Fibroblast of mammary gland (primary cell): Measurements from ENCODE around the gene MAP3K5.

ENCODE experiments used
- DNase-seq: peaks from one replicate; pipeline ENCODE4 v3.0.0-alpha.2; 2010; ENCODE audit warnings: low read depth
- H3K4me3 ChIP-seq: 2 replicates; pipeline ENCODE4 v1.5.1; 2011; ENCODE audit warnings: low read depth, mild to moderate bottlenecking, low read length, moderate library complexity; ENCODE audit not compliant: control insufficient read depth
- CTCF ChIP-seq: conservative IDR thresholded peaks from 2 replicates; pipeline ENCODE4 v1.5.1; 2011; ENCODE audit warnings: low read depth, low read length, inconsistent platforms; ENCODE audit not compliant: control insufficient read depth, insufficient read depth

The MAP3K5 gene

GRCh38 chr6:136579800-136580199 lies 212.5 kb downstream of the MAP3K5 start:
- no peak overlapping the region for H3K4me3 ChIP-seq
- peak; percentile 32 for DNase-seq
- no peak for TF ChIP-seq CTCF

GRCh38 chr6:136576821-136577220 lies 215.5 kb downstream of the MAP3K5 start:
- no peak for TF ChIP-seq CTCF
- DNase-seq: no peak
- no peak overlapping the region for H3K4me3 ChIP-seq

GRCh38 chr6:136571496-136571895 lies 220.8 kb downstream of the MAP3K5 start:
- TF ChIP-seq CTCF: no peak
- no peak for DNase-seq
- H3K4me3 ChIP-seq: no peak overlapping the region

- no peak overlapping the region for H3K4me3 ChIP-seq
- no peak for TF ChIP-seq CTCF
- DNase-seq: no peak
These were observed 221.2 kb downstream of the MAP3K5 start for GRCh38 chr6:136571065-136571464.

- no peak for TF ChIP-seq CTCF
- no peak overlapping the region for H3K4me3 ChIP-seq
- DNase-seq: no peak
These were observed 224.1 kb downstream of the MAP3K5 start for GRCh38 chr6:136568129-136568528.

GRCh38 chr6:136567688-136568087 lies 224.6 kb downstream of the MAP3K5 start:
- H3K4me3 ChIP-seq: no peak overlapping the region
- no peak for TF ChIP-seq CTCF
- no peak for DNase-seq

- TF ChIP-seq CTCF: no peak
- no peak for DNase-seq
- no peak overlapping the region for H3K4me3 ChIP-seq
These were observed 225.4 kb downstream of the MAP3K5 start for GRCh38 chr6:136566851-136567250.
